Measurements from ENCODE around the gene DUS2. TPM values are rescaled to one million over a fixed set of nuclear protein-coding genes. Genes with fewer than 3 reads are reported as not detected.

The DUS2 gene
- total and polyA plus RNA-seq, 9 of the 15 experiments (the other 6 are each of a cell fraction or from before 2014, with no cell fraction given): 5.8 to 22.5 (median 20.6) TPM

DNA sequence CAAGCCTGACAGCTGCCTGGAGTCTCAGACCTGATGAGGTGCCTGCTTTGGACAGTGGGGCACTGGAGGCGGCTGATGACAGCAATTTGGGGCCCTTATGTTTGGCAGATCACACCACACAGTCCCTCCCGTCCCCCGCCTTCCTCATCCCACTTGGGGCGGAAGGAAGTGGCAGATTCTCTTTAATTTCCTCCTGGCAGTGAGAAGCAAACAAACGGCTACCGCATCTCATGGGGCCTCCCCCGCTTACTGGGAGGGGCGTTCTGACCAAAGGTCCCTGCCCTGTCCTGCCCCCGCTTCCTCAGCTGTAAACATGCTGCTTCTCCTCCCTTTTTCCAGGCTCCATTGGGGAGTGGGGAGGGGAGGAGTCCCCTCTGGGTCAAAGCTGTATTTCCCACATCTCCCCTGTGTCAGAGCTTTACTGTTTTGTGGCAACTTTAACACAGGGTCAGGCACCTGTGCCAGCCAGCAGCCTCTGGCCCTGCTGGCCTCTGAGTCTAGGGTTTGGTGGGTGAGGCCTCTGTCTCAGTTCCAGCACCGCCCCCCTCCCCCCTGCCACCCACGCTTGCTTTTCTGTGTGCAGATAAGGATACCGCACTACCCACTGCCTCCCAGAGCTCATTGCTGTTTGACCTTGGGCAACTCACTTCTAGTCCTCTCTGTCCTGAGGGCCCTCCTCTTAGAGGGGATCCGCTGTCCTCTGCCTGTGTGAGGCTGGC lies 56.7 kb downstream of the DUS2 start (continued):
- peak; percentile 88; the same call in 1 of the 2 replicates for TF ChIP-seq MTA3 (IDR thresholded peaks at IDR 0.05; ENCODE audit: borderline replicate concordance)
- TF ChIP-seq EZH2 (IDR thresholded peaks at IDR 0.05; ENCODE audit: borderline replicate concordance, low read depth, low read length): no peak
- TF ChIP-seq, protein P1, sequence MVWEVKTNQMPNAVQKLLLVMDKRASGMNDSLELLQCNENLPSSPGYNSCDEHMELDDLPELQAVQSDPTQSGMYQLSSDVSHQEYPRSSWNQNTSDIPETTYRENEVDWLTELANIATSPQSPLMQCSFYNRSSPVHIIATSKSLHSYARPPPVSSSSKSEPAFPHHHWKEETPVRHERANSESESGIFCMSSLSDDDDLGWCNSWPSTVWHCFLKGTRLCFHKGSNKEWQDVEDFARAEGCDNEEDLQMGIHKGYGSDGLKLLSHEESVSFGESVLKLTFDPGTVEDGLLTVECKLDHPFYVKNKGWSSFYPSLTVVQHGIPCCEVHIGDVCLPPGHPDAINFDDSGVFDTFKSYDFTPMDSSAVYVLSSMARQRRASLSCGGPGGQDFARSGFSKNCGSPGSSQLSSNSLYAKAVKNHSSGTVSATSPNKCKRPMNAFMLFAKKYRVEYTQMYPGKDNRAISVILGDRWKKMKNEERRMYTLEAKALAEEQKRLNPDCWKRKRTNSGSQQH (CRISPR knock-in tag; IDR thresholded peaks at IDR 0.05): peak; percentile 17; the same call in 1 of the 2 replicates
- TF ChIP-seq, protein P2, sequence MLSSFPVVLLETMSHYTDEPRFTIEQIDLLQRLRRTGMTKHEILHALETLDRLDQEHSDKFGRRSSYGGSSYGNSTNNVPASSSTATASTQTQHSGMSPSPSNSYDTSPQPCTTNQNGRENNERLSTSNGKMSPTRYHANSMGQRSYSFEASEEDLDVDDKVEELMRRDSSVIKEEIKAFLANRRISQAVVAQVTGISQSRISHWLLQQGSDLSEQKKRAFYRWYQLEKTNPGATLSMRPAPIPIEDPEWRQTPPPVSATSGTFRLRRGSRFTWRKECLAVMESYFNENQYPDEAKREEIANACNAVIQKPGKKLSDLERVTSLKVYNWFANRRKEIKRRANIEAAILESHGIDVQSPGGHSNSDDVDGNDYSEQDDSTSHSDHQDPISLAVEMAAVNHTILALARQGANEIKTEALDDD (IDR thresholded peaks at IDR 0.05): peak; percentile 69; the same call in 1 of the 2 replicates
- no peak for TF ChIP-seq YBX1 (IDR thresholded peaks at IDR 0.05)
- TF ChIP-seq PHB (CRISPR knock-in tag; IDR thresholded peaks at IDR 0.05): no peak
- TF ChIP-seq RBFOX2 (IDR thresholded peaks at IDR 0.05; ENCODE audit: low read depth, low read length): peak; percentile 81
- peak; percentile 5; the same call in 1 of the 2 replicates for TF ChIP-seq ZSCAN32 (CRISPR knock-in tag; IDR thresholded peaks at IDR 0.05)
- TF ChIP-seq, protein P3, sequence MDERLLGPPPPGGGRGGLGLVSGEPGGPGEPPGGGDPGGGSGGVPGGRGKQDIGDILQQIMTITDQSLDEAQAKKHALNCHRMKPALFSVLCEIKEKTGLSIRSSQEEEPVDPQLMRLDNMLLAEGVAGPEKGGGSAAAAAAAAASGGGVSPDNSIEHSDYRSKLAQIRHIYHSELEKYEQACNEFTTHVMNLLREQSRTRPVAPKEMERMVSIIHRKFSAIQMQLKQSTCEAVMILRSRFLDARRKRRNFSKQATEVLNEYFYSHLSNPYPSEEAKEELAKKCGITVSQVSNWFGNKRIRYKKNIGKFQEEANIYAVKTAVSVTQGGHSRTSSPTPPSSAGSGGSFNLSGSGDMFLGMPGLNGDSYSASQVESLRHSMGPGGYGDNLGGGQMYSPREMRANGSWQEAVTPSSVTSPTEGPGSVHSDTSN (CRISPR knock-in tag; IDR thresholded peaks at IDR 0.05; ENCODE audit: low read depth): no peak
- TF ChIP-seq, protein P3 (tag; conservative IDR thresholded peaks at IDR 0.05; ENCODE audit: low read depth): no peak; the same call in 1 of the 2 replicates
- 0 out of 2 replicates have a peak, but pooled peaks have one; percentile 16 for TF ChIP-seq MEF2A (IDR thresholded peaks at IDR 0.05; ENCODE audit: control insufficient read depth, low read depth, low read length)
- TF ChIP-seq KAT7 (CRISPR knock-in tag; IDR thresholded peaks at IDR 0.05; ENCODE audit: borderline replicate concordance): no peak
- peak; percentile 85 for TF ChIP-seq EP400 (IDR thresholded peaks at IDR 0.05)
- no peak for TF ChIP-seq ZC3H8 (IDR thresholded peaks at IDR 0.05)
- TF ChIP-seq NFXL1 (CRISPR knock-in tag; IDR thresholded peaks at IDR 0.05): no peak; the same call in 1 of the 2 replicates
- TF ChIP-seq ZNF324 (CRISPR knock-in tag; IDR thresholded peaks at IDR 0.05): no peak
- TF ChIP-seq, protein P4, sequence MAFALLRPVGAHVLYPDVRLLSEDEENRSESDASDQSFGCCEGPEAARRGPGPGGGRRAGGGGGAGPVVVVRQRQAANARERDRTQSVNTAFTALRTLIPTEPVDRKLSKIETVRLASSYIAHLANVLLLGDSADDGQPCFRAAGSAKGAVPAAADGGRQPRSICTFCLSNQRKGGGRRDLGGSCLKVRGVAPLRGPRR (CRISPR knock-in tag; IDR thresholded peaks at IDR 0.05): no peak
- TF ChIP-seq FUS (optimal IDR thresholded peaks at IDR 0.05; ENCODE audit: low read depth, low read length): no peak
- 0 out of 2 replicates have a peak, but pooled peaks have one; percentile 35 for TF ChIP-seq HNRNPL (IDR thresholded peaks at IDR 0.05; ENCODE audit: low read depth, low read length)
- no peak for TF ChIP-seq NELFE (IDR thresholded peaks at IDR 0.05; ENCODE audit: insufficient read depth, insufficient read length)
- TF ChIP-seq, protein P5, sequence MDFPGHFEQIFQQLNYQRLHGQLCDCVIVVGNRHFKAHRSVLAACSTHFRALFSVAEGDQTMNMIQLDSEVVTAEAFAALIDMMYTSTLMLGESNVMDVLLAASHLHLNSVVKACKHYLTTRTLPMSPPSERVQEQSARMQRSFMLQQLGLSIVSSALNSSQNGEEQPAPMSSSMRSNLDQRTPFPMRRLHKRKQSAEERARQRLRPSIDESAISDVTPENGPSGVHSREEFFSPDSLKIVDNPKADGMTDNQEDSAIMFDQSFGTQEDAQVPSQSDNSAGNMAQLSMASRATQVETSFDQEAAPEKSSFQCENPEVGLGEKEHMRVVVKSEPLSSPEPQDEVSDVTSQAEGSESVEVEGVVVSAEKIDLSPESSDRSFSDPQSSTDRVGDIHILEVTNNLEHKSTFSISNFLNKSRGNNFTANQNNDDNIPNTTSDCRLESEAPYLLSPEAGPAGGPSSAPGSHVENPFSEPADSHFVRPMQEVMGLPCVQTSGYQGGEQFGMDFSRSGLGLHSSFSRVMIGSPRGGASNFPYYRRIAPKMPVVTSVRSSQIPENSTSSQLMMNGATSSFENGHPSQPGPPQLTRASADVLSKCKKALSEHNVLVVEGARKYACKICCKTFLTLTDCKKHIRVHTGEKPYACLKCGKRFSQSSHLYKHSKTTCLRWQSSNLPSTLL (IDR thresholded peaks at IDR 0.05): no peak
- no peak for TF ChIP-seq IRF2 (CRISPR knock-in tag; IDR thresholded peaks at IDR 0.05)
